Retinal pigment epithelial cell (primary cell): ENCODE results near the gene EPB41L3.
"Not testable (repeated sequence)": the region's sequence is repeated elsewhere in the genome, so short reads cannot be mapped to it uniquely, and the experiment has no call there.

Source experiments
- DNase-seq: peaks from one replicate; pipeline ENCODE4 v3.0.0-alpha.2; 2010; ENCODE audit warnings: low read depth
- H3K4me3 ChIP-seq: 2 replicates; pipeline ENCODE4 v1.5.1; 2011; ENCODE audit warnings: mild to moderate bottlenecking, low read length, control low read depth, moderate library complexity
- CTCF ChIP-seq: conservative IDR thresholded peaks from 2 replicates; pipeline ENCODE4 v1.5.1; 2011; ENCODE audit warnings: low read depth, low read length, control low read depth, inconsistent platforms

EPB41L3 gene

GRCh38 chr18:5513947-5514346 lies 29.9 kb downstream of the EPB41L3 start:
- no peak for TF ChIP-seq CTCF
- no peak for DNase-seq
- H3K4me3 ChIP-seq: no peak overlapping the region

GRCh38 chr18:5512176-5512575 lies 31.6 kb downstream of the EPB41L3 start:
- TF ChIP-seq CTCF: no peak
- DNase-seq: no peak

GRCh38 chr18:5511541-5511940 lies 32.3 kb downstream of the EPB41L3 start:
- H3K4me3 ChIP-seq, DNase-seq: not testable (repeated sequence)

More at GRCh38 chr18:5512176-5512575, 31.6 kb downstream of the EPB41L3 start:
- no peak overlapping the region for H3K4me3 ChIP-seq

- H3K4me3 ChIP-seq: no peak overlapping the region
- TF ChIP-seq CTCF: no peak
- no peak for DNase-seq
Measured at GRCh38 chr18:5510135-5510846, 33.5 kb downstream of the EPB41L3 start.

GRCh38 chr18:5508821-5509220 lies 35.0 kb downstream of the EPB41L3 start:
- TF ChIP-seq CTCF: no peak
- no peak for DNase-seq
- no peak overlapping the region for H3K4me3 ChIP-seq

- no peak for TF ChIP-seq CTCF
- H3K4me3 ChIP-seq: no peak overlapping the region
- DNase-seq: no peak
Measured at GRCh38 chr18:5507756-5508155, 36.0 kb downstream of the EPB41L3 start.

- TF ChIP-seq CTCF: no peak
- H3K4me3 ChIP-seq: no peak overlapping the region
- no peak for DNase-seq
Measured at GRCh38 chr18:5506174-5506573, 37.6 kb downstream of the EPB41L3 start.
